Lower lobe of right lung (tissue), 2 donors: Measurements from ENCODE around the gene IRAK2. TPM values are rescaled to one million over a fixed set of nuclear protein-coding genes. Genes with fewer than 3 reads are reported as not detected.
A peak's percentile ranks its signal among the peaks of the same experiment; 100 is the strongest.
"Not testable (repeated sequence)": the region's sequence is repeated elsewhere in the genome, so short reads cannot be mapped to it uniquely, and the experiment has no call there.

Source experiments
- ATAC-seq, 2 donors: fragments of 200-7000 bp; cut with Tn5 transposase; one replicate each; pipeline ENCODE4 v1.9.1; 2020 to 2022; ENCODE audit warnings: mild to moderate bottlenecking in 2 of 2, moderate library complexity in 2 of 2
- DNase-seq: peaks from one replicate; pipeline ENCODE4 v3.0.0-alpha.2; 2020
- H3K27ac ChIP-seq: fragments of 200-600 bp; one replicate; pipeline ENCODE4 v1.8.0; 2022
- H3K27me3 ChIP-seq: fragments of 200-600 bp; one replicate; pipeline ENCODE4 v1.8.0; 2022; ENCODE audit warnings: low read depth
- H3K36me3 ChIP-seq: fragments of 200-600 bp; one replicate; pipeline ENCODE4 v1.8.0; 2022; ENCODE audit warnings: mild to moderate bottlenecking
- H3K4me1 ChIP-seq: fragments of 200-600 bp; one replicate; pipeline ENCODE4 v1.8.0; 2022
- H3K4me3 ChIP-seq: fragments of 200-600 bp; one replicate; pipeline ENCODE4 v1.8.0; 2022; ENCODE audit warnings: mild to moderate bottlenecking
- H3K9me3 ChIP-seq: fragments of 200-600 bp; one replicate; pipeline ENCODE4 v1.8.0; 2022
- intact Hi-C: fragments of 100-400 bp; cut with DNase I; formaldehyde crosslinking; loops from one replicate; pipeline ENCODE4 v1.11.0; 2022
- total RNA-seq: library from RNA; stranded (reverse); fragmentation: NEBNext Ultra II Directional; extraction: Animal tissue kit (Norgen Biotek cat#: 25700); gene quantifications from one replicate; pipeline ENCODE4 v1.2.1, GENCODE V29; 2021
- TF ChIP-seq, protein P1 (sequence below): fragments of 200-600 bp; IDR thresholded peaks from one replicate; pipeline ENCODE4 v1.8.0; 2022; ENCODE audit warnings: antibody characterized with exemption, mild to moderate bottlenecking
- donor health status: DM: no; HTN: yes; CAD: no; lungs with severe emphysema.

The IRAK2 gene
- total RNA-seq, 1 donor from 2014 or later: 3.9 TPM

DNA sequence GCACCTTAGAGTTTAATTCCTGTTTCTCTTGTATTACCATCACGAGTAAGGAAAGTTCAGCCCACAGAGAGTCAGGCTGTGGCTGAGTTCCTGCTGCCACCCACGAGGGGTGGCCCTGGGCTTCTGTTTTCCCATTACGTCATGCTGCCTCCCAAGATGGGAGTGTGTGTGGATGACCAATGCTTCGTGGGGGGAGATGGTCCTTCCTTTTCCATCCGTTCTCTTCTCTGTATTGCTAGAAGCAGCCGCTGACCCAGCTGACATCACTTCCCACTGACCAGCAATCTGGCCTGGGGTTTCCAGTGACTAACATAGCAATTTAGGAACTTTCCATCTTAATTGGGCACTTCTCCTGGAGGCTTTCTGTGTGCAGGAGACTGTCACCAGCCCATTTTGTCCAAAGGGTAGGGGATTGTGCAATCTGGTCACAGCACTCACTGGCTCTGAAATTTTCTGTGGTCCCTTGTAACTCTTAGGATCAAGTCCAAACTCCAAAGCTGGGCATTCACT, 9.3 kb downstream of the IRAK2 start:
- TF ChIP-seq, protein P1, sequence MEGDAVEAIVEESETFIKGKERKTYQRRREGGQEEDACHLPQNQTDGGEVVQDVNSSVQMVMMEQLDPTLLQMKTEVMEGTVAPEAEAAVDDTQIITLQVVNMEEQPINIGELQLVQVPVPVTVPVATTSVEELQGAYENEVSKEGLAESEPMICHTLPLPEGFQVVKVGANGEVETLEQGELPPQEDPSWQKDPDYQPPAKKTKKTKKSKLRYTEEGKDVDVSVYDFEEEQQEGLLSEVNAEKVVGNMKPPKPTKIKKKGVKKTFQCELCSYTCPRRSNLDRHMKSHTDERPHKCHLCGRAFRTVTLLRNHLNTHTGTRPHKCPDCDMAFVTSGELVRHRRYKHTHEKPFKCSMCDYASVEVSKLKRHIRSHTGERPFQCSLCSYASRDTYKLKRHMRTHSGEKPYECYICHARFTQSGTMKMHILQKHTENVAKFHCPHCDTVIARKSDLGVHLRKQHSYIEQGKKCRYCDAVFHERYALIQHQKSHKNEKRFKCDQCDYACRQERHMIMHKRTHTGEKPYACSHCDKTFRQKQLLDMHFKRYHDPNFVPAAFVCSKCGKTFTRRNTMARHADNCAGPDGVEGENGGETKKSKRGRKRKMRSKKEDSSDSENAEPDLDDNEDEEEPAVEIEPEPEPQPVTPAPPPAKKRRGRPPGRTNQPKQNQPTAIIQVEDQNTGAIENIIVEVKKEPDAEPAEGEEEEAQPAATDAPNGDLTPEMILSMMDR: no peak
- intact Hi-C loops: no loop called here
- H3K36me3 ChIP-seq: no peaks in the 10 kb centered on the region
- H3K27me3 ChIP-seq: no peaks in the 10 kb centered on the region
- H3K4me3 ChIP-seq: no peak overlapping the region
- DNase-seq (peak; percentile 70), ATAC-seq (peak; percentile 91 to 93)
- H3K4me1 ChIP-seq: peaks cover 16% of the 10 kb centered on the region
- peaks cover under 1% of the 10 kb centered on the region for H3K9me3 ChIP-seq
- peak overlapping the region; percentile 73 for H3K27ac ChIP-seq

DNA sequence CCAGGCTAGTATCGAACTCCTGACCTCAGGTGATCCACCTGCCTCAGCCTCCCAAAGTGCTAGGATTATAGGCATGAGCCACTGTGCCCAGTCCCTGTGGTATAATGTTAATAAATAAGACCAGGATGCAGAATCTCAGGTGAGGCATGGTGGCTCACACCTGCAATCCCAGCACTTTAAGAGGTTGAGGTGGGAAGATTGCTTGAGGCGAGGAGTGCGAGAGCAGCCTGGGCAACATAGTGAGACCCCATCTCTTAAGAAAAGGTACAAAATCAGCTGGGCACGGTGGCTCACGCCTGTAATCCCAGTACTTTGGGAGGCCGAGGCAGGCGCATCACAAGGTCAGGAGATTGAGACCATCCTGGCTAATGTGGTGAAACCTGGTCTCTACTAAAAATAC, 10.6 kb downstream of the IRAK2 start:
- peaks cover 16% of the 10 kb centered on the region for H3K4me1 ChIP-seq
- intact Hi-C loops, ATAC-seq, H3K36me3 ChIP-seq, H3K27me3 ChIP-seq, H3K9me3 ChIP-seq, H3K4me3 ChIP-seq, H3K27ac ChIP-seq, DNase-seq: not testable (repeated sequence)

GRCh38 chr3:10176150-10176549, 11.4 kb downstream of the IRAK2 start:
- H3K9me3 ChIP-seq, DNase-seq, H3K27ac ChIP-seq, intact Hi-C loops, H3K27me3 ChIP-seq, ATAC-seq, H3K36me3 ChIP-seq, H3K4me3 ChIP-seq: not testable (repeated sequence)
- peaks cover 16% of the 10 kb centered on the region for H3K4me1 ChIP-seq

GRCh38 chr3:10177737-10178136, 13.0 kb downstream of the IRAK2 start:
- Histone ChIP-seq H3K9me3 (no peaks in the 10 kb centered on the region), H3K27ac (no peak overlapping the region), H3K4me3 (no peak overlapping the region), H3K27me3 (no peaks in the 10 kb centered on the region), H3K4me1 (peaks cover 16% of the 10 kb centered on the region), H3K36me3 (peaks cover 4% of the 10 kb centered on the region)
- ATAC-seq: no peak
- TF ChIP-seq, protein P1: no peak
- no peak for DNase-seq
- intact Hi-C loops: no loop called here

- TF ChIP-seq, protein P1: no peak
- H3K4me1 ChIP-seq: peaks cover 4% of the 10 kb centered on the region
- H3K27me3 ChIP-seq: no peaks in the 10 kb centered on the region
- intact Hi-C loops: no loop called here
- H3K4me3 ChIP-seq: no peak overlapping the region
- ATAC-seq (no peak), DNase-seq (no peak)
- peaks cover 4% of the 10 kb centered on the region for H3K36me3 ChIP-seq
- no peak overlapping the region for H3K27ac ChIP-seq
- no peaks in the 10 kb centered on the region for H3K9me3 ChIP-seq
Measured at GRCh38 chr3:10178892-10179291, 14.2 kb downstream of the IRAK2 start.

DNA sequence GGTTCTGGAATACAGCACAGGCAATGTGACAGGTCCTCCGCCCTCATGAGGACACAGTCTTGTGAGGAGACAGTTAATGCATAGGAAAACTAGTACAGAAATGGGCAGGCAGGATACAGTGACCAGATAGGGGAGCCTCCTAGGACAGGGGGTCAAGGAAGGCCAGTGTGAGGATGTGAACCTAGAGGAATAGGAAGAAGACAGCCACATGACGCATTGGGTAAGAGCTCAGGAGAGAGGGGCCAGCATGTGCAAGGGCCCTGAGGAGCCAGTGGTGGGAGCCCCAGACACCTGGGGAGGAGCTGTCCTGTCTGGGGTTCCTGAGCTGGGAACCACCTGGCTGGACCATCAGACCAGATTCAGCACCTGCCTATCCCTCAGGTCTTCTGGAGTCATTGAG, 15.6 kb downstream of the IRAK2 start:
- Histone ChIP-seq H3K27me3 (no peaks in the 10 kb centered on the region), H3K36me3 (peaks cover 4% of the 10 kb centered on the region), H3K27ac (no peak overlapping the region), H3K4me1 (no peaks in the 10 kb centered on the region), H3K4me3 (no peak overlapping the region), H3K9me3 (no peaks in the 10 kb centered on the region)
- DNase-seq (no peak), ATAC-seq (no peak)
- TF ChIP-seq, protein P1: no peak
- intact Hi-C loops: no loop called here
